K562 (cell line): ENCODE measurements around the gene CHAC1. TPM values are rescaled to one million over a fixed set of nuclear protein-coding genes. Genes with fewer than 3 reads are reported as not detected.

Source experiments
- ATAC-seq: fragments of 200-7000 bp; cut with Tn5 transposase; 3 replicates; pipeline ENCODE4 v1.9.1; 2020; ENCODE audit warnings: moderate library complexity
- BruUV-seq: library from RNA; stranded (reverse); fragments of 400-500 nt; replicated peaks from 2 replicates; lab custom pipeline; 2021; lab: Mats Ljungman, UMichigan
- CTCF ChIA-PET: fragments of 300-600 bp; formaldehyde crosslinking; extraction: SDS; loops from one replicate; lab custom pipeline; 2021; ENCODE audit warnings: low intra/inter-chr PET ratio; lab: Yijun Ruan, JAX
- POLR2A ChIA-PET: fragments of 300-600, 350-650 bp; sonication (Branson Sonifier 250); formaldehyde crosslinking; extraction: SDS; loops from one replicate; lab custom pipeline; 2021; ENCODE audit warnings: antibody characterized with exemption, inconsistent platforms; lab: Yijun Ruan, JAX
- DNase-seq, 4 experiments: peaks; one replicate each; pipeline versions ENCODE4 v3.0.0 to v3.0.0-alpha.2; 2011 to 2018; ENCODE audit warnings: low spot score in 3 of 4, mixed read lengths in 3 of 4; ENCODE audit errors: extremely low read depth in 1 of 4
- FAIRE-seq: peaks from 2 replicates; lab custom pipeline; 2011; peaks lifted over from hg19 to GRCh38; lab: Jason Lieb, UNC
- H2AFZ ChIP-seq: 2 replicates; pipeline ENCODE4 v1.6.0; 2011; ENCODE audit warnings: low read depth, low read length, control low read depth, inconsistent platforms
- H3K27ac ChIP-seq: fragments of 200-600 bp; 3 replicates; pipeline ENCODE4 v1.8.0; 2011; ENCODE audit warnings: low read depth, mild to moderate bottlenecking, control low read depth, inconsistent platforms, low read length, moderate library complexity, mixed read lengths; ENCODE audit errors: extremely low read depth
- H3K27me3 ChIP-seq, 2 experiments: fragments of 300-600 bp in 1 of 2; 2 replicates in 1 of 2; 3 replicates in 1 of 2; pipeline versions ENCODE4 v1.6.0 to v1.8.0; 2011; ENCODE audit warnings: inconsistent platforms in 2 of 2, low read length in 2 of 2, mild to moderate bottlenecking in 1 of 2, mixed read lengths in 1 of 2, moderate library complexity in 1 of 2; ENCODE audit not compliant: control insufficient read depth in 2 of 2, insufficient read depth in 2 of 2
- H3K36me3 ChIP-seq: fragments of 300-600 bp; 3 replicates; pipeline ENCODE4 v1.8.0; 2011; ENCODE audit warnings: mild to moderate bottlenecking, low read length, inconsistent platforms; ENCODE audit not compliant: control insufficient read depth, insufficient read depth
- H3K4me1 ChIP-seq, 2 experiments: fragments of 200-600 bp in 1 of 2; replicated peaks in 1 of 2; 2 replicates in 1 of 2; 3 replicates in 1 of 2; pipeline versions ENCODE4 v1.5.1 to v1.8.0; 2011; ENCODE audit warnings: inconsistent platforms in 2 of 2, low read length in 2 of 2, mild to moderate bottlenecking in 1 of 2, mixed read lengths in 1 of 2, moderate library complexity in 1 of 2; ENCODE audit not compliant: control insufficient read depth in 2 of 2, insufficient read depth in 2 of 2
- H3K4me2 ChIP-seq: 2 replicates; pipeline ENCODE4 v1.6.1; 2011; ENCODE audit warnings: low read length, control low read depth, inconsistent platforms, mixed read lengths; ENCODE audit not compliant: insufficient read depth
- H3K4me3 ChIP-seq: fragments of 200-600 bp; sonication (generic), shearing (Covaris generic); 2 replicates; pipeline ENCODE4 v1.5.1; 2016; ENCODE audit warnings: control low read depth, inconsistent platforms
- H3K79me2 ChIP-seq: fragments of 200-600 bp; 3 replicates; pipeline ENCODE4 v1.8.0; 2011; ENCODE audit warnings: low read length, inconsistent platforms; ENCODE audit not compliant: control insufficient read depth, insufficient read depth
- H3K9ac ChIP-seq, 2 experiments: 2 replicates each; pipeline versions ENCODE4 v1.6.0 to v1.6.1; 2011; ENCODE audit warnings: low read depth in 2 of 2, low read length in 2 of 2, control low read depth in 1 of 2, inconsistent platforms in 1 of 2, mild to moderate bottlenecking in 1 of 2, mixed read lengths in 1 of 2; ENCODE audit not compliant: insufficient read depth in 1 of 2
- H3K9me1 ChIP-seq: one replicate; pipeline ENCODE4 v1.6.0; 2011; ENCODE audit warnings: inconsistent platforms, mild to moderate bottlenecking, low read length, moderate library complexity; ENCODE audit not compliant: control insufficient read depth, insufficient read depth
- H3K9me3 ChIP-seq: replicated peaks from 2 replicates; pipeline ENCODE4 v1.5.1; 2011; ENCODE audit warnings: low read depth, low read length, inconsistent platforms; ENCODE audit not compliant: control insufficient read depth, insufficient read depth
- H4K20me1 ChIP-seq: replicated peaks from 2 replicates; pipeline ENCODE4 v1.6.1; 2011; ENCODE audit warnings: low read length, inconsistent platforms, mixed read lengths; ENCODE audit not compliant: control insufficient read depth, insufficient read depth
- HNRNPLL ChIP-seq: fragments of 200-400 bp; formaldehyde crosslinking; IDR thresholded peaks from 2 replicates; pipeline ENCODE4 v1.6.1; 2017; ENCODE audit warnings: low read length, low read depth, mild to moderate bottlenecking; ENCODE audit not compliant: poor library complexity, severe bottlenecking
- NR4A1 ChIP-seq, 2 experiments: fragments of 250-450 bp in 1 of 2; fragments of 450-650 bp in 1 of 2; sonication (Bioruptor Pico) in 1 of 2; IDR thresholded peaks; 2 replicates each; pipeline versions ENCODE4 v1.4.0 to v1.6.1; 2016 to 2020; ENCODE audit warnings: mild to moderate bottlenecking in 2 of 2, missing compliant biosample characterization in 1 of 2, missing genetic modification characterization in 1 of 2, moderate library complexity in 1 of 2
- SRF ChIP-seq, 2 experiments: fragments of 250-450, 450-650 bp in 1 of 2; sonication (Bioruptor Pico) in 1 of 2; sonication (generic) in 1 of 2; formaldehyde crosslinking; IDR thresholded peaks; 2 replicates each; pipeline versions ENCODE4 v1.5.0 to v1.5.1; 2020 to 2022; ENCODE audit warnings: mild to moderate bottlenecking in 1 of 2, missing genetic modification reagents in 1 of 2
- TFAP4 ChIP-seq: sonication (generic); formaldehyde crosslinking; IDR thresholded peaks from 2 replicates; pipeline ENCODE4 v1.8.0; 2022; ENCODE audit warnings: missing genetic modification reagents, mild to moderate bottlenecking, moderate library complexity, borderline replicate concordance
- ZBTB5 ChIP-seq: fragments of 450-650 bp; IDR thresholded peaks from 2 replicates; pipeline ENCODE4 v1.6.1; 2017; ENCODE audit warnings: antibody characterized with exemption
- ZC3H11A ChIP-seq: IDR thresholded peaks from 2 replicates; pipeline ENCODE4 v1.6.1; 2012; ENCODE audit warnings: low read depth, low read length, improper control_type of control experiment
- ZNF175 ChIP-seq: fragments of 200-800 bp; sonication (Bioruptor generic); IDR thresholded peaks from 2 replicates; pipeline ENCODE4 v1.6.1; 2016; ENCODE audit warnings: low read depth, mild to moderate bottlenecking, missing genetic modification characterization, missing compliant biosample characterization
- WGBS: fragments of 100-300 bp; shearing (Covaris generic); methylation state at CpG from one replicate; pipeline ENCODE4 v1.1.6; 2016; ENCODE audit warnings: low coverage, mixed read lengths; ENCODE audit not compliant: insufficient coverage; ENCODE audit errors: missing lambda C conversion rate; 5-methylcytosine and 5-hydroxymethylcytosine counted together
- in situ Hi-C: fragments of 300-500 bp; cut with MboI; formaldehyde crosslinking; loops from 4 replicates; pipeline ENCODE4 v1.15.0; 2018; ENCODE audit warnings: inconsistent platforms, mixed read lengths
- intact Hi-C: fragments of 100-400 bp; cut with micrococcal nuclease; formaldehyde crosslinking; loops from 2 replicates; pipeline ENCODE4 v1.14.2; 2022
- polyA plus RNA-seq, 8 experiments: library from polyadenylated mRNA; depleted of rRNA in 4 of 8; stranded (reverse) in 5 of 8; unstranded in 3 of 8; fragments of >200 nt; fragmentation: Nextera tagmentation in 2 of 8; fragmentation: Illumina TruSeq in 1 of 8; extraction: Ambion mirVana in 2 of 8; extraction: Trizol in 1 of 8; gene quantifications; 2 replicates each; pipeline versions ENCODE4 v1.2.1 to v1.2.3, GENCODE V29; 2011 to 2014; ENCODE audit warnings: inconsistent platforms in 1 of 8, missing spikeins in 1 of 8
- total RNA-seq, 7 experiments: library from RNA; depleted of rRNA in 6 of 7; stranded (reverse); fragments of >200 nt in 6 of 7; fragmentation: Illumina TruSeq in 2 of 7; extraction: Trizol in 2 of 7; gene quantifications; 2 replicates each; pipeline versions ENCODE4 v1.2.1 to v1.2.3, GENCODE V29; 2011 to 2021; ENCODE audit warnings: low replicate concordance in 1 of 7

The CHAC1 gene
- total and polyA plus RNA-seq, 9 of the 15 experiments (the other 6 are each of a cell fraction or from before 2014, with no cell fraction given), result 0.47 to 39.0 (median 7.5) TPM

DNA sequence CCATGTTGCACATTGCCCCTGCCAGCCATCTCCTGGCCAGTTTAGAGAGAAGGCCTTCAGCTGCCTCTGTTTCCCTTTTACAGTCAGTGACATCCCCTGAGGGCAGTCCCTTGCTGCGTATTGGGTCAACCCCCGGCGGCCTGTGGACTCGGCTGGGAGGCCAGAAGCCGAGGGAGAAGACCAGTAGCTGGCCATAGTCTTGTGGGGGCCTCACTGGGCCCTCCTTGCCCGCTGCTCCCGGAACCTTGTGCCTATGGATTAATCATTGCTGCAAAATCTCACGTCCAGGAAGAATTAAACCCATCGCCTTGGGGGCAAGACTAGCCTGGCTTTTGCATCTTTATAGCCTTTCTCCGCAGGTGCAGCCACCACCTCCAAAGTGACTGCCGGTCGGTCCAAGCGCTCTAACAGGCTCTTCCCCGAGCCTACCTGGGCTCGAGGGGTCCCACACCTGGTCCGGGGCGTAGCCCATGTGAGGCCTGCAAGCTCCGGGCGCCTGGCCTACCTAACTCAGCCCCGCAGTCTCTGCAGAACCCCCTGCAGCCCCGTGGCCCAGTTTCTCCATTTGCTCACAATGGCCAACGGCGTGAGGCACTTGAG lies 870 bp upstream of the CHAC1 start:
- Histone ChIP-seq H3K4me3 (peak overlapping the region; percentile 61), H3K79me2 (peaks cover 9% of the 10 kb centered on the region; the same call in 2 of the 3 replicates), H3K4me2 (peak overlapping the region; percentile 80), H3K9ac (peak overlapping the region; percentile 84 to 94), H2AFZ (peak overlapping the region; percentile 85), H4K20me1 (peaks cover 5% of the 10 kb centered on the region; the same call in 1 of the 2 replicates), H3K9me1 (peaks cover 2% of the 10 kb centered on the region), H3K4me1 (peaks cover 16 to 32% of the 10 kb centered on the region in 2 experiments; a peak in 4 of 5 replicates), H3K27ac (peak overlapping the region; percentile 70), H3K9me3 (no peaks in the 10 kb centered on the region), H3K27me3 (no peaks in the 10 kb centered on the region; a peak in 1 of 5 replicates), H3K36me3 (no peaks in the 10 kb centered on the region; the same call in 2 of the 3 replicates)
- no peak for FAIRE-seq
- BruUV-seq, result TSS peak; percentile 89
- in situ Hi-C loops, result no loop called here
- no peak for DNase-seq
- ChIA-PET POLR2A (interaction anchor here (0.6 to 2.5 kb wide), 8 partner anchors 8 to 164 kb away, joined by 3 to 17 read pairs (median 3); partner anchors contain the start of gene INO80), CTCF (interaction anchor here (0.6 kb wide), 1 partner anchor 234 kb away, joined by 3 read pairs; no protein-coding TSS in a partner anchor)
- 39% methylated on average over 21 of the region's 23 CpGs for WGBS
- no peak for ATAC-seq
- intact Hi-C loops, result no loop called here
- TF ChIP-seq TFAP4 (CRISPR knock-in tag) (0 out of 2 replicates have a peak, but pooled peaks have one; percentile 18), ZC3H11A (no peak), SRF (CRISPR knock-in tag; IDR thresholded peaks at IDR 0.05) (0 out of 4 replicates have a peak, but pooled peaks of 1 of the 2 experiments have one; percentile 38), ZNF175 (CRISPR knock-in tag) (0 out of 2 replicates have a peak, but pooled peaks have one; percentile 4), NR4A1 (CRISPR knock-in tag; IDR thresholded peaks at IDR 0.05) (no peak), NR4A1 (tag; IDR thresholded peaks at IDR 0.05) (0 out of 2 replicates have a peak, but pooled peaks have one; percentile 4), HNRNPLL (peak; percentile 23), ZBTB5 (no peak)
